Activated T-helper 1 cell treated with Interleukin-2 at 50 U/mL for 16 hours (primary cell): ENCODE results near the gene CTNNBIP1.

Experiments used
- DNase-seq: peaks from one replicate; pipeline ENCODE4 v3.0.0-alpha.2; 2020; ENCODE audit warnings: low read depth

Gene CTNNBIP1

DNA sequence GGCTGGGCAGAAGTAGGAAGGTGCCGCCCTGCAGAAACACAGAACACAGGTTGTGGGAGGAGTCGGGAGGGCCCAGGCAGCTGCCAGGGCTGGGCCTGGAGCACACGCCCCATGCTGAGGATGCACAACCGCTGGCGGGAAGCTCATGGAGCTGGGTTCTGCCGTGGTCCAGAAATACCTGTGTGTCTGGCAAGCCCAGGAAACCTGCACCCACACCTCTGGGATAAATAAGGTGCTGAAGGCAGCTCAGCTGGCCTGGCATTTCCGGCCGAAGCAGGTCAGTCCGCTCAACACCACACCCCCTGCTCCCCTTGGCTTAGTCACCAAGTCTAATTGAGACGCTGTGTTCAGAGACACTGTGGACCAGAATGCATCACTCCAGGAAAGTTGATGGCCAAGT lies 32.1 kb downstream of the CTNNBIP1 start:
- DNase-seq: no peak

DNA sequence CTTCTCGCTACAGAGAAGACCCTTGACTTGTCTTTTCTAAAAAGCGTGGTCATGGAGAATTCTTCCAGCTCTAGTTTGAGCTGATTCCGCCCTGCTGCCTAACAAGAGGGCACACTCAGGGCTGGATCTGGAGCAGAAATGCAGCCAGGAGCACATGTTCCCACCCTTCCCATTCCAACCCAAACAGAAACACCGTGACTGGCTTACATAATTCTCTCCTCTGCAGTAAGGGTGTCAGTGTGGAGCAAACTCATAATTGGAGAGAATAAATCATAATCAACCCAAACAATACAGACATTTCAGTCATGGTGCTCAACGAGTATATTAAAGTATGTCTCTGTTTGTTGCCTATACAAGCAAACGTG lies 34.5 kb downstream of the CTNNBIP1 start:
- DNase-seq: no peak

DNA sequence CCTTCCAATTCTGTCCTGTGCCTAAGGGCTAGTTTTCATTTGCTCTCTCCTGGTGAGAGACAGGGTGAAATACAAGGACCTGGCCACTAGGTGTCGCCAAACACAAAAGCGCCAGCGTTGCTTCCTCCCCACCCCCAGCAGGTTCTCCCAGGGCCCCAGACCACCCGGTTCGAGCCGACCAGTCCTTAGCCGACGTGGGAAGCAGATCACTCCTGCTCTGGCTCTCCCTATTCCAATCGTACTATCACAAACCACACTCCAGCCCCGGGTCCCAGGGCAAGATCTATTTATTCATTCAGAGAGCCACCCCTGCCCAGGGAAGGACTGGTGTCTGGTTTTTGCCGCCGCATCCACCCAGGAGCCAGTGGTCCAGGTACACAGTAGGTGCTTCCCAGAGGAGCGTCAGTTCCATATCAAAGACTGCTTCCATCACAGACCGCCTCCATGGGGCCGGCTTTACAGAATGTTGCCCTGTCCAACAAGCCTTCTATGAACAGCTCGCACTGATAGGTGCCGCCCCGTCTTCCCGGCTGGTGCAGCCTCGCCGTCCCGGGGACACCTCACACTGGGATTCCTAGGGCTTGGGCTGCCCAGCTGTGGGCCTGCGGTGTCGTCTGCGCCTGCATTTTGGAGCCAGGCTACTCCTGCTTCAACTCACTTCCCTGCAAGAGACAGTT lies 35.0 kb downstream of the CTNNBIP1 start:
- DNase-seq: peak; percentile 55

DNA sequence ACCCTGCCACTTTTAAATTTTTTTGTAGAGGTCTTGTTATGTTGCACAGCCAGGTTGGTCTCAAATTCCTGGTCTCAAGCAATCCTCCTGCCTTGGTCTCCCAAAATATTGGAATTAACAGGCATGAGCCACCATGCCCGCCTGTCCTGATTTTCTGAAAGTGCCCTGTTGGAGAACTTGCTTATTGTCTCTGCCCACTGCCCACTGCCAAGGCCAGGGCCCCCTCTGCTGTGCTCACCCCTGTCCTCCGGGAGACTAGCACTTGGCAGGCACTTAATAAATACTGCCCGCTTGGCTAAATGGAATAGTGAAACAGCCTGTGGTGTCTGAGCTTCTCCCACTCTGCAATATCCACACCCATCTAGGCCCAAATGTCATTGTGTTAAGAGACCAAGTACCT lies 35.7 kb downstream of the CTNNBIP1 start:
- no peak for DNase-seq

DNA sequence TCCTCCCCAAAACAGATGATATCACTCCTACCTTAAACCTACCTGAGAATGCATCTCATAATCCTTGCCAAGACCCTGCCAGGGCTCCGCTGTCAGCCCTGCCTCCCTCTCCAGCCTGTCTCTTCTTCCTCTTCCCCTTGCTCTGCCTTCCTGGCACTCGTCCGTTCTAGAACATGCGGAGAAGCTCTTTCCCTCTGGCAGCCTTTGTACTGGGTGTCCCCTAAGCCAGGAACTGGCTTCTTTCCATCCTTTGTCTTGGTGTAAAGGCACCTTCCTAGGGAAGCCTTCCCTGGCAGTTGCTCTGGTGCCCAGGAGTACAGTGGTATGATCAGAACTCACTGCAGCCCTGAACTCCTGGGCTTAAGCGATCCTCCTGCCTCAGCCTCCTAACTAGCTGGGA lies 36.1 kb downstream of the CTNNBIP1 start:
- DNase-seq: no peak

DNA sequence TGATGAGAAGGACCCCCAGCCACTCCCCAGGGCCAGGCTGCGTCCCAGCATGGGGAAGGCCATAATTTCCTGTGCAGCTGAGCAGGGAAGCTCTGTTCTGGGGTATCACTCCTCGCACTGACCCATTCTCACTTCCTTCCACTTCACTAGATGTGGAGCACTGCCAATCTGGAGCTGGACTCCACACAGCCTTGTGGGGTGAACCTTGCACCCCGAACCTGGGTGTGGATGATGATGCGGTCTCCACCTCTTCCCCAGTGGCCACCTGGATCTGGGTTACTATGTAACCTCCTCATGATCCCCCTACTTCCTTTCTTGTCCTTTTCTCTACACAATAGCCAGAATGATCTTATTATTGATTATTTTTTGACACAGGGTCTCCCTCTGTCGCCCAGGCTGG lies 36.7 kb downstream of the CTNNBIP1 start:
- no peak for DNase-seq

DNA sequence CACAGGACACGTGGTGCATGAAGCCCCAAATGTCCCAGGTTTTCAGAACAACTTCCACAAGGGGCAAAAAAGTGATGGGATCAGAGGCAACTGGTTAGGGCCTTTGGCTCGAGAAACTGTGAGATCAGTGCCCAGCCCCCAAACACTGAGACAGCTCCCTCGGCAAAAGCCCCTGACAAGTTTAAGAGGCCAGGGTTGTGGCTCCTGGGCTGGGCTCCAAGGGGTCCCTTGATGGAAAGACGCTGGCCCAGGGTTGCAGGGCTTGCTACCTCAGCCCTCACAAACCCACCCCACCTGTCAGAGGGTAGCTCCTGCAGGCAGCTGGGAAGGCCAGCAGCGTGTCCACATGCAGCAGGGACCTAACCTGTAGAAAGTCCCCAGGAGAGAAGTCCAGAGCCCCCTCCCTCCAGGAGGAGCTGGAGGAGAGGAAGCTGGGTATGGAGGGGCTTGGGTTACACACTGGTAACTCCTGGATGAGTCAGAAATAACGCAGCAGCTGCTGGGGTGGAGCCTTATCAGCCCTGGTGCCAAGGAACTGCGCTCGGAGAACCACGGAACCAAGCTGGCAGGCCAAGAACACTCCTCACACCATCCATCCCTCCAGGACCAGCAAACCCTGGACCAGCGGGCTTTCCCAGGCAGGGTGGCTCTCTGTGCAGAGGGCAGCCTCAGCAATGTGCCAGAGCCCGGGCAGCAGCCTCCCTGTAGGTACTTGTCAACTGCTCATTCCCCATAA lies 37.5 kb downstream of the CTNNBIP1 start:
- no peak for DNase-seq

DNA sequence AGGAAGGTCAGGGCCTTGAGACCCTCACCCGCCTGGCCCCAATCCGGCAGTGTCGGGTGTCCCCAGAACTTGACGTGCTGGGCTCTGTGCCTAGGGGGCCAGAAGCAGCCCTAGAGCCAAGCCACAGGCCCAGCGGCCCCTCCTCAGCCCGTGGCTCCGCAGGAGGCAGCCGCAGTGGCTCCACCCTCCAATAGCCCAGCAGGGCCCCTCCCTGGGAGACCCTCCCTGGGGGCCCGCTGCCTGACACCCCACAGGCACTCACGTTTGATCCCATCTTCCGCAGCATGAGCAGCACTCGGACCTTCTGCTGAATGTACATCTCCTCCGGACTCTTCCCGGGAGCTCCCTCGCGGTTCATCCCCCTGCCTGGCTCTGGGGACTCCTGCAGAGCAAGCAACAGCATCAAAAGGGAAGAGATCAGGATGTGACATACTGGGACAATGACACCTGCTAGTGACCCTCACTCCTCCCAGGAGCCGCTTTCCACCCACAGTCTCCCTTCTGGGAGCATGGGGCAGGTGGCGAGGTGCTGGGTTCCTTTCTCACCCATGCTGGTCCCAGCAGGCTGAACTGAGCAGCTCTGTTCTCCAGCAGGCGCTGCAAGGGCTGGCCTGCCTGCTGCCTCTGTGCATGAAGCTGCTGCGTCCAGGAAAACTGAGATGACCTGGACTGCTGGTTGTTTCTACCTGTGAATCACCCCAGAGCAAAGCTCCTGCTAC lies 38.2 kb downstream of the CTNNBIP1 start:
- DNase-seq: no peak

DNA sequence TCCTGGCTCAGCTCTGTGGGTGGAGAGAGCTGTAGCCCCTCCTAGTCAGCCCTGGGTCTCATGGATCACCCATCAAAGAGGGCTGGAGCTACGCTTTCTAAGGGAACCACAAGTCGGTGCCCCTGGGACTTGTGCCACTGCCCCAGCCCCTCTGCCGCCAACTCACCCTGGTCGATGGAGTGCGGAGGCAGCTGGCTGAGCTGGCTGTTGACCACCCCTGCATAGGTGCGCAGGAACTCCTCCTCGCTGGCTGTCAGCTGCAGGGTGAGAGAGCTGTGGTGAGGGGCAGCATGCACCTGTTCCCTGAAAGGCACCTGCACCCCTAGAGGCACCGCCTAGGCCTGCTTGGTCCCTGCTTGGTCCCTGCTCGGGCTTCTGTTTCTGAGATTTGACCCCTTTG lies 39.0 kb downstream of the CTNNBIP1 start:
- DNase-seq: no peak

DNA sequence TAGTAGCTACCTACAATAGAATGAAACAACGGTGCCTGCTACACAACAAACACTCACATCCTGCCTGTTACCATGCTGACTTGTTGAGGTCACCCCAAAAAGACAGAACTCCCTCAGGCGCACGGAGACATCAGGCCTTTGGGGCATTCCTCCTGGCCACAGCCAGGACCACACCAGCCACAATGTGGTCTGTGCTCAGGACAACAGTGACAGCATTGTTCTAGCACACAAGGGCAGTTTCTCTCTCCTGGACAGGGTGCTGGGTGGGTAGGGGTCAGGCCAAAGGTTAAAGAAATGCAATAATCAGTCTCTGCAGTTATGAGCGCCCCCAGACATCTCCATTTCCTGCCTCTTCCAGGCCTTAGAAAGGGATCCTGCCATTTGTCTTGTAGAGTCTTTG lies 39.5 kb downstream of the CTNNBIP1 start:
- no peak for DNase-seq

DNA sequence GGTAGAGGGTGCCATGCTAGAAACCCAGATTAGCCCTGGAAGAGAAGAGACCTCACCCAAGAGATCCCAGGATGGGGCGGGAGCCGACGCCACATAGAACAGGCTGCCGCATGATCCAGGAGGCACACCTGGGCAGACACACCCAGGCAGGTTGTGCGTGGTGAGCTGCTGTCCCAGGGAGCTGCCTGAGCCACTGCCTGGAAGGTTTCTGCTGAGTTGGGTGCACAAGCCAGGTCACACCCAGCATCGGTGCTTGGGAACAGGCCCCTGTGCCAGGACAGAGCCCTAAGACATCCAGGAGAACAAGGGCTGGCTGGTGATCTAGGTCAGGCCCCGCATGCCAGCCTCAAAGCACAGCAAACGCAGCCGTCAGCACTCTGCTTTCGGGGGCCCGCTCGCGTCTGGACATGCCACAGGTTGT lies 40.2 kb downstream of the CTNNBIP1 start:
- DNase-seq: no peak

DNA sequence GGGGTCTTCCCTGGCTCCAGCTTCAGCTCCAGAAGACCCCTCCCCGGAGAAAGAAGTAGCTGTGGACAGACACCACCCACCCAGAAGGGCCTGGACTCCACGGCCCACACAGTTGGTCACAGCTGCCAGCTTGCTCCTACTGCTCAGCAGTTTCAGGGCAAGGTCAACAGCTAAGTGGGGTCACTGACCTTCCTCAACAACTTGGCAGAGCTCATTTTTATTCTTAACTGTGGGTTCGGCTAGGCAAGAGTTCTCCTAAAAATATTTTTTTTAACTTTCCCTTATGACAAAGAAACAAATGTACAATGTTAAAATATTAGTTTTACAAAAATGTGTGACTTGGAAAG lies 41.9 kb downstream of the CTNNBIP1 start:
- DNase-seq: no peak

DNA sequence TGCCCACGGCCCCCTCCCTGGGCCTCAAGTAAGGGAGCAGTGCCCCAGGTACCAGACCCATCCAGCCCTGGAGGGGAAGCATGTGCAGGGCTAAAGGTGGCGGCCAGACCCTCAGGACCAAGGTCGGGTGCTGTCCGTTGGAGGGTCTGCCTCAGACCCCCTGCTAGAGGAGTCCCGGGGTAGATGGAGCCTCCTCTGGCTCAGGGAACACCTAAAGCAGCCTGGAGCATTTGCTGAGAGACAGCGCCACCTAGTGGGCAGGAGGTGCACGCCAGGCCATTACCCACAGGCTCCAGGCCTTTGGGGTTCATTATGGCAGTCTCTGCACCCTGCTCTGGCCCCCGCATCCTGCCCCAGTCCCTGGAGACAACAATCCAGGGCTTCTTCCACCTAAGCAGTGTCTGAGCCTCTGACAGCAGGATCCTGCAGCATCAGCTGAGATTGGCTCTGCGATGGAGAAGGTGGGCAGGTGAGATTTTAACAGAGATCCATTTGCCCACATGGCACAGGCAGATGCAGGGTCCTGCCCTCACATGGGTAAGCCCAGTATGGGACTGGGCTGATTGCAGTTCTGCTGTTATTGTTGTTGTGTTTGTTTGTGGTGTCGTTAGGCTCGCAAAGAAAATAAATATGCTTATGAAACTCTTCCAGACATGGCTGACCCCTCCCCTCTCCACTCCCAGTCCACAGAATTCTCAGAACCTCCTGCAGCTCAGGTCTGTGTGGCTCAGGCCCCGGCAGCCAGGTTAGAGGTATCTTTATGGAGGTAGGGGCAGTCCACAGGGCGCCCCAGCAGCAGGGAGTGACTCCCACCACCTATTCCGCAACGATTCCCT lies 42.4 kb downstream of the CTNNBIP1 start:
- peak; percentile 78 for DNase-seq

DNA sequence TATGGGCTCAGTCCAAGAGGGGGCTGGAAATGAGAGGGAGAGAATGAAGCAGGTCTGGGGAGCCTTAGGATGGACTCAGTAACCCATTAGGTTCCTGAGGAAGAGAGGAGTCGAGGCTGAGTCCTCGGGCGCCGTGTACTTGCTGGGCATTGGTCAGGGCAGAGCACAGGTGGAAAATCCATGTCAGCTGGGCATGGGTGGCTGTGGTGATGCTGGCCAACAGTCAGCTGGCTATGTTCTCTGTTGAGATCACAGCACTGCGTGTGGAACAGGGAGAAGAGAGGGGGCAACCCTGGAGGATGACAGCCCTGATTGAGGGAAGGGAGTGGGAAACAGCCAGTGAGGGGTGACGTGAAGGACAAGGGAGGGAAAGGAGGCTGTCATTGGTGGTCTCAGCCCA lies 43.2 kb downstream of the CTNNBIP1 start:
- no peak for DNase-seq

DNA sequence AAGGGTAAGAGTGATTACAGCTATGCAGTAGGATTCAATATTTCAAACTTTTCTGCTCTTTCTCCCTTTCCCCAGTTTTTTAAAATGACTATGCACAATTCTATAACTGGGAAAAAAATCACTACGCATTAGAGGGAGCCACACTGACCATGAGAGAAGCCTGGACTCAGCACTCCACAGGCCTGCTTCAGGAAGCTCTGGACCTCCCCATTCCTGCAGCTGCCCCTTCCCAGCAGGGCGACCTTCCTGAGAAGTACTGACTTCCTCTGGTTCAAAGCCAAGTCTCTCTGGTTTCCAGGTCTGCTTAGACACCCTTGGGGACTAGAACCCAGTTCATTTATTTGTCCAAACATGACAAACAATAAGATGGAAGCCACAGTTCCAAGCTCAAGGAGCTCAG lies 44.3 kb downstream of the CTNNBIP1 start:
- DNase-seq: no peak

DNA sequence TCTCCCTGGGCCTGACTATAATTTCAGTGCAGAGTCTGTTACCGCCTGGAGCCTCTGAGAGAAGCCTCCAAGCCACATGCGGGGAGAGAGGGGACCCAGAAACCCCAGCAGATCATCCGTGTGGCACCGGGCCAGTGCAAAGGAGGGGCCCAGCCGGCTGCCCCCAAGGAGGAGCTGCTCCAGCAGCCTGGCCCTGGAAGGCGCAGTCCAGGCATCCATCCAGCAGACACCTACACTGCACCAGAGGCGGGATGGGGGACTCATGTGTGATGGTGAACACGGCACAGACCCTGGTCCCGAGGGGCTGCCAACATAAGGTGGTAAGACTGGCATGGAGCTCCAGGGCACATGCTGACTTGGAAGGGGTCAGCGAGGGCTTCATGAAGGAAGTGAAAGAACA lies 46.7 kb downstream of the CTNNBIP1 start:
- no peak for DNase-seq

DNA sequence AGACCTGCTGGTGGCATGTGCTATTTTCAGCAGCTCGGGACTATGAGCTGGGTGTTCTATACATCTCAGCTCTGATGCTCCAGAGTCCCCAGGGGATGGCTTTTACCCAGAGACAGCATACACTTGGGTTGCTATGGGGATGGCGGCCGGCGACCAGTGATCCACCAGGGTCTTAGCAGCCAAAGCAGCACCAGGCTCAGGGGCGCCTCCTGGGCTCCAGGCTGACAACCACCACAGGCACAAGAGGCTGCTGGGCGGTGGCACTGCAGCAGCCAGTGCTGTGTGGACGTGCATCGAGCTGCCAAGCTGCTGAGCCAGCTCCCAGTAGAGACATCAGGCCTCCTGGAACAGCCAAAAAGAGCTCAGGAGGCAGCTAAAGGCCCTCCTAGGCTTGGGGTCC lies 48.7 kb downstream of the CTNNBIP1 start:
- no peak for DNase-seq

DNA sequence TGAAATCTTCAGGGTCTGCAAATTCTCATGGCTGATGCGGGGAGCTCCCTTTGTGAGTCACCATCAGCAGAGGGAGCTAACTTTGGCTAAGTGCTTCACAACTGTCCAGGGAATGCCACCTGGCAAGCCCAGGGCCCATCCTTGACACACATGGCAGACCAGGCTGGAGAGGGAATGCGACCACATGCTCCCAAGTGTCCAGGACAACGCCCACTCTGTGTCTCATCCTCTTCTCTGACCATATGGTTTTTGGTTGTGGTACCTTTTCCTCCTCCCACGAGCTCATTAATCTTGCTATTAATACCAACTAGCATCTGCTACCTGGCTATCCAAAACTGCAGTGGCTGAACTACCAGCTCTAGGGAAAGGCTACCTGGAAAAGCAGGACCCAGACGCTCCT lies 49.2 kb downstream of the CTNNBIP1 start:
- DNase-seq: no peak

DNA sequence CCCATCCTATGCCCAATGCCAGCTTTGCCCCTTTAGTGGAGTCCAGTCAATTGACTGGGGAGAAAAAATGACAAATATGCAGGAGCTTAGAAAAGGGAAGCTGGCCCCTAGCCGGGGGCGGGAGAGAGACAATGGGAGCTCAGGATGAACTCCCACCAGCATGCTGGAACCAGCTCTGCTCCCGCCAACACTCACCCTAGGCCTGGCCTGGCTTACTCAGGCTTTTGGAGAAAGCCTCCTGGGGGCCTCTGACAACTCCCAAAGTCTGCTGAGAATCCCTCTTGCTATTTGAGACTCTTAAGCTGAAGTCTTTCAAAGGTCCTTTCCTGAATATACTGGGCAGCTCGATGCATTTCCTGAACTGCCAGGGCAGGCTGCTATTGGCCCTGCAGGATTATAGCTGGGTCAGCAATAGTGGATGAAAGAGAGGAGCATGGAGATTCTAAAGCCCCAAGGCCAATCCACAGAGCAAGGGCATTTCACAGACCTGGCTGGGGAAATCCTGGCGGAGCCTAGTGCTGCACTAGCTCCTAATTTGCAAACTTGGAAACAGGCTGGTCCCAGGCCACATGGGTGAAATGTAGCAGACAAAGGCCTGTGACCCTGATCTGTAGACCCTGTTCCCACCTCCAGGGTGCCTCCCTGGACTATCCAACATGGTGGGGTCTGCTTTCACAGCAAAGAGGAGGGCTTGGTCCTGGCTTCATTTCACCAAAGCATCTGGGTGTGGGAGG lies 50.6 kb downstream of the CTNNBIP1 start:
- no peak for DNase-seq

DNA sequence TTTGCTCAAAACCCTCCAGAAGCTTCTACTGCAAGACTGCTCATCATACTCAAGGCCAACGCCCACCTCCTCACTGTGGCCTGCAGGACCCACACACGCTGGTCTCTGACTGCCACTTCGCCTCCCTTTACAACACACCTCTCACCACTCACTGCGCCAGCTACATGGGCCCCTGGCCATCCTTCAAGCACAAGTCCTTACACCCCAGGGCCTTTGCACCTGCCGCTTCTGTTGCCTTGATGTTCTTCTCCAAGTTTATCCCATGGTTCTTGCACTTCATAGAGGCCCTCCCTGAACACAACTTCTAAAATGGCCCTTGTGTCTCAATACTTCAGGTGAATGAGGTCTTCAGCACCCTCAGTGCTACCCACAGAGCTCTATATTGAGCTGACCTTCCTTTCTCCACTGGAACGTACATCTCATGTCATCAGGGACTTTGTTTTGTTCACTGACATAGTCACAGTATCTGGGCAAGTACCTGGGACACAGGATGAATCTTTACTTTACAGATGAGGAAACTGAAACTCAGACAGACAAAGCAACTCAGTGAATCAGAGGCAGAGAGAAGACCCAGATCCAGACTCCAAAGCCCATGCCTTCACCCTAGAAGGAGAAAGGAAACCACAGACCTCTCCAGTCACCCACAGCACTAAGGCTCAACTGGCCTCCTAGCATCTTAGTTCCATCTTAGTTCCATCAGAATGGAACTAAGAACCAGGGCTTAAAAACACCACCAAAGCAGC lies 51.6 kb downstream of the CTNNBIP1 start:
- DNase-seq: no peak

DNA sequence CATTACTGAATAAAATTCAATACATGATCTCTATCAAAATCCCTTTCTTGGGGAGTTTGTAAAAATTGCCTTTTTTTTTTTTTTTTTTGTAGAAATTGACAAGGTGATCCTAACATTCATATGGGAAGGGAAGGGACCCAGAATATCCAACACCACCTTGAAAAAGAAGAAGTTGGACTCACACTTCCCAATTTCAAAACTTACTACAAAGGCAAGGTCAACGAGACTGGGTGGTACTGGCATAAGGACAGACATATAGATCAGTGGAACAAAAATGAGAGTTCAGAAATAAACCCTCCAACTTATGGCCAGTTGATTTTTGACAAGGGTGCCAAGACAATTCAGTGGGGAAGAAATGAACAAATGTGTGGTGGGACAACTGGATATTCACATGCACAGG lies 54.9 kb downstream of the CTNNBIP1 start:
- DNase-seq: no peak
